ENCODE measurements around the gene TMIGD2.

TMIGD2 gene

GRCh38 chr19:4326215-4326836 is 24.1 kb upstream of the TMIGD2 start:
- DNase-seq: no peak

- no peak for DNase-seq
These were observed 22.0 kb upstream of the TMIGD2 start for GRCh38 chr19:4324228-4324627.

GRCh38 chr19:4323692-4324091 is 21.5 kb upstream of the TMIGD2 start:
- no peak for DNase-seq

- no peak for DNase-seq
These were observed 20.9 kb upstream of the TMIGD2 start for GRCh38 chr19:4322942-4323665.

GRCh38 chr19:4320419-4320818 is 18.2 kb upstream of the TMIGD2 start:
- no peak for DNase-seq

GRCh38 chr19:4319067-4319718 is 17.0 kb upstream of the TMIGD2 start:
- no peak for DNase-seq

GRCh38 chr19:4318460-4318859 is 16.3 kb upstream of the TMIGD2 start:
- DNase-seq: no peak

- no peak for DNase-seq
These were observed 14.8 kb upstream of the TMIGD2 start for GRCh38 chr19:4316956-4317355.

GRCh38 chr19:4313847-4314490 is 11.8 kb upstream of the TMIGD2 start:
- no peak for DNase-seq

GRCh38 chr19:4310247-4311121 is 8.3 kb upstream of the TMIGD2 start:
- no peak for DNase-seq

- no peak for DNase-seq
These were observed 3.5 kb upstream of the TMIGD2 start for GRCh38 chr19:4305659-4306058.

- DNase-seq: no peak
These were observed 3.0 kb upstream of the TMIGD2 start for GRCh38 chr19:4305257-4305612.

GRCh38 chr19:4304538-4305256 is 2.5 kb upstream of the TMIGD2 start, which contains the start of gene FSD1:
FSD1 (plus strand) TSS chr19:4304598; CDS start chr19:4304747, 149 bp downstream.
- no peak for DNase-seq

GRCh38 chr19:4303819-4304537 is 1.8 kb upstream of the TMIGD2 start:
- no peak for DNase-seq

- DNase-seq: no peak
These were observed 473 bp downstream of the TMIGD2 start for GRCh38 chr19:4301590-4302242.

- DNase-seq: no peak
These were observed 1.6 kb downstream of the TMIGD2 start for GRCh38 chr19:4300589-4300988.

GRCh38 chr19:4298810-4299550 is 3.2 kb downstream of the TMIGD2 start:
- no peak for DNase-seq

GRCh38 chr19:4297901-4298809 is 4.0 kb downstream of the TMIGD2 start:
- DNase-seq: no peak

Measured in NCI-H2107 (cell line).